ENCODE data around the gene LHFPL3.
"Not testable (repeated sequence)": the region's sequence is repeated elsewhere in the genome, so short reads cannot be mapped to it uniquely, and the experiment has no call there.

LHFPL3 gene

GRCh38 chr7:104922182-104923009, 594.0 kb downstream of the LHFPL3 start:
- no peak for DNase-seq (ENCODE audit: low read depth)
- no peak for TF ChIP-seq MYC (IDR thresholded peaks at IDR 0.05; ENCODE audit: low read depth, low read length)
- no peak for TF ChIP-seq MAX (IDR thresholded peaks at IDR 0.05; ENCODE audit: low read depth, low read length)
- no peak for TF ChIP-seq POLR2A (IDR thresholded peaks at IDR 0.05; ENCODE audit: extremely low read depth, insufficient read length)
- no peak for TF ChIP-seq CTCF (IDR thresholded peaks at IDR 0.05; ENCODE audit: low read depth, low read length)
- no peak overlapping the region for H3K4me3 ChIP-seq (ENCODE audit: low read depth, low read length)

- H3K4me3 ChIP-seq (ENCODE audit: low read depth, low read length) = no peak overlapping the region
- TF ChIP-seq MAX (IDR thresholded peaks at IDR 0.05; ENCODE audit: low read depth, low read length) = peak; percentile 66; the same call in 1 of the 2 replicates
- TF ChIP-seq CTCF (IDR thresholded peaks at IDR 0.05; ENCODE audit: low read depth, low read length) = peak; percentile 98
- TF ChIP-seq MYC (IDR thresholded peaks at IDR 0.05; ENCODE audit: low read depth, low read length) = peak; percentile 62; the same call in 1 of the 2 replicates
- no peak for TF ChIP-seq POLR2A (IDR thresholded peaks at IDR 0.05; ENCODE audit: extremely low read depth, insufficient read length)
- peak; percentile 93 for DNase-seq (ENCODE audit: low read depth)
Observed at GRCh38 chr7:104923010-104923421, 594.6 kb downstream of the LHFPL3 start.

GRCh38 chr7:104926189-104926588, 597.8 kb downstream of the LHFPL3 start:
- not testable (repeated sequence) for H3K4me3 ChIP-seq (ENCODE audit: low read depth, low read length); DNase-seq (ENCODE audit: low read depth)

- no peak overlapping the region for H3K4me3 ChIP-seq (ENCODE audit: low read depth, low read length)
- no peak for DNase-seq (ENCODE audit: low read depth)
- TF ChIP-seq POLR2A (IDR thresholded peaks at IDR 0.05; ENCODE audit: extremely low read depth, insufficient read length) (no peak), MYC (IDR thresholded peaks at IDR 0.05; ENCODE audit: low read depth, low read length) (no peak), CTCF (IDR thresholded peaks at IDR 0.05; ENCODE audit: low read depth, low read length) (no peak), MAX (IDR thresholded peaks at IDR 0.05; ENCODE audit: low read depth, low read length) (no peak)
Observed at GRCh38 chr7:104926601-104927041, 598.2 kb downstream of the LHFPL3 start.

- no peak overlapping the region for H3K4me3 ChIP-seq (ENCODE audit: low read depth, low read length)
- DNase-seq (ENCODE audit: low read depth) = no peak
- no peak for TF ChIP-seq MYC (IDR thresholded peaks at IDR 0.05; ENCODE audit: low read depth, low read length)
Observed at GRCh38 chr7:104927055-104927454, 598.7 kb downstream of the LHFPL3 start.

GRCh38 chr7:104928721-104929400, 600.5 kb downstream of the LHFPL3 start:
- no peak overlapping the region for H3K4me3 ChIP-seq (ENCODE audit: low read depth, low read length)
- no peak for DNase-seq (ENCODE audit: low read depth)
- TF ChIP-seq CTCF (IDR thresholded peaks at IDR 0.05; ENCODE audit: low read depth, low read length) = no peak

GRCh38 chr7:104929921-104930320, 601.5 kb downstream of the LHFPL3 start:
- no peak for DNase-seq (ENCODE audit: low read depth)
- TF ChIP-seq MYC (IDR thresholded peaks at IDR 0.05; ENCODE audit: low read depth, low read length) = no peak
- TF ChIP-seq MAX (IDR thresholded peaks at IDR 0.05; ENCODE audit: low read depth, low read length) = no peak
- TF ChIP-seq POLR2A (IDR thresholded peaks at IDR 0.05; ENCODE audit: extremely low read depth, insufficient read length) = no peak
- no peak for TF ChIP-seq CTCF (IDR thresholded peaks at IDR 0.05; ENCODE audit: low read depth, low read length)

More at GRCh38 chr7:104929921-104930320, 601.5 kb downstream of the LHFPL3 start:
- no peak overlapping the region for H3K4me3 ChIP-seq (ENCODE audit: low read depth, low read length)
